Adrenal gland (tissue), 5 donors: ENCODE measurements around the gene KRT71.

Source experiments
- POLR2A ChIP-seq, 2 donors: fragments of 450-650 bp; IDR thresholded peaks; one replicate each; pipeline ENCODE4 v1.6.1; 2017; ENCODE audit warnings: antibody characterized with exemption in 2 of 2, mild to moderate bottlenecking in 2 of 2, moderate library complexity in 1 of 2
- TF ChIP-seq, protein P1 (sequence below), 6 experiments: fragments of 450-650 bp in 4 of 6; fragments of 200-600 bp in 2 of 6; sonication (generic) in 1 of 6; IDR thresholded peaks; 1 replicate in 5 of 6; 2 replicates in 1 of 6; pipeline versions ENCODE4 v1.5.1 to v1.8.0; 2016 to 2021; ENCODE audit warnings: antibody characterized with exemption in 6 of 6, mild to moderate bottlenecking in 2 of 6, moderate library complexity in 1 of 6
- donor health status: DM: no; HTN: no; CAD: no.

DNA sequence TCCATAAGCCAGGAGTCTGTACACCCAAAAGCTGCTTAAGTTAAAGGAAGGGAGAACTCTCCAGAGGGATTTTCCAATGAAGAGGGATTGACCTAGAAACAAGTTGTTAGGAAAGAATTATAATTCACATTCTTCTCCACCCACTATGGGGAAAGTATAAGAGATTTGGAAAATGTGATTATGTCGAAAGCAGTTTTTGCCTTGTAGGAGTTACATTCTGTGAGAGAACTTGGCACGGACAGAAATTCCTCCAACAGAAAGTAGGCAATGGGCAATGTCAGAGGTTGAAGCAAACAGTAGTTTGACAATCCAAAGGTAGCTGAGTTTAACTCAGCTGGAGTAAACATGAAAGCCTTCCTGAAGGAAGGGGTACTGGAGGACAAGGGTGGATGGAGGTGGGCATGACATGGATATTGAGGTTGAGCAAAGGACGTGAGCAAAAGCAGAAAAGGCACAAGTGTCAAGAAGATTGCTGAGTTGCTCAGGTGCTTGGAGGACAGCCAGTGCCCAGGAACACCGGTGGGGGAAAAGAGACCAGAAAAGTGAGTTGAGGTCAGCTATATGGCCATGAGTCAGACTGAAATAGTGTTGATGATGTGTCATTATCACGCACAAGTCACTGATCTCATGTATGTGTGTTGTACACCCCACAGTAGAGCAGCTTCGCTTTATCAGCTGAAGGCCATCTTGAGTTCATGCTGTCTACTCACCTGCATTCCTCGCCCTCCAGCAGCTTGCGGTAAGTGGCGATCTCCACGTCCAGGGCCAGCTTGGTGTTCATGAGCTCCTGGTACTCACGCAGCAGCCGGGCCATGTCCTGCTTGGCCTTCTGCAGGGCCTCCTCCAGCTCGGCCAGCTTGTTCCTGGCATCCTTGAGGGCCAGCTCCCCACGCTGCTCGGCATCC, 36.8 kb downstream of the KRT71 start:
- no peak for TF ChIP-seq POLR2A (IDR thresholded peaks at IDR 0.05)
- TF ChIP-seq, protein P1, sequence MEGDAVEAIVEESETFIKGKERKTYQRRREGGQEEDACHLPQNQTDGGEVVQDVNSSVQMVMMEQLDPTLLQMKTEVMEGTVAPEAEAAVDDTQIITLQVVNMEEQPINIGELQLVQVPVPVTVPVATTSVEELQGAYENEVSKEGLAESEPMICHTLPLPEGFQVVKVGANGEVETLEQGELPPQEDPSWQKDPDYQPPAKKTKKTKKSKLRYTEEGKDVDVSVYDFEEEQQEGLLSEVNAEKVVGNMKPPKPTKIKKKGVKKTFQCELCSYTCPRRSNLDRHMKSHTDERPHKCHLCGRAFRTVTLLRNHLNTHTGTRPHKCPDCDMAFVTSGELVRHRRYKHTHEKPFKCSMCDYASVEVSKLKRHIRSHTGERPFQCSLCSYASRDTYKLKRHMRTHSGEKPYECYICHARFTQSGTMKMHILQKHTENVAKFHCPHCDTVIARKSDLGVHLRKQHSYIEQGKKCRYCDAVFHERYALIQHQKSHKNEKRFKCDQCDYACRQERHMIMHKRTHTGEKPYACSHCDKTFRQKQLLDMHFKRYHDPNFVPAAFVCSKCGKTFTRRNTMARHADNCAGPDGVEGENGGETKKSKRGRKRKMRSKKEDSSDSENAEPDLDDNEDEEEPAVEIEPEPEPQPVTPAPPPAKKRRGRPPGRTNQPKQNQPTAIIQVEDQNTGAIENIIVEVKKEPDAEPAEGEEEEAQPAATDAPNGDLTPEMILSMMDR (IDR thresholded peaks at IDR 0.05), result no peak
